ENCODE results near the gene C8A.

Gene C8A

GRCh38 chr1:56859287-56859686, 4.7 kb downstream of the C8A start:
- Histone ChIP-seq H3K27me3 (ENCODE audit: control insufficient read depth, insufficient read depth, low read length) (no peaks in the 10 kb centered on the region), H3K9me3 (ENCODE audit: control insufficient read depth, insufficient read depth, low read depth, low read length) (no peaks in the 10 kb centered on the region), H3K4me3 (ENCODE audit: low read depth, low read length) (no peak overlapping the region), H3K36me3 (ENCODE audit: control insufficient read depth, insufficient read depth, low read length) (no peaks in the 10 kb centered on the region), H3K4me1 (ENCODE audit: control insufficient read depth, insufficient read depth, low read length) (no peaks in the 10 kb centered on the region), H3K27ac (ENCODE audit: low read depth, low read length) (no peak overlapping the region), H3K9ac (ENCODE audit: low read length) (no peak overlapping the region)

- no peaks in the 10 kb centered on the region for H3K36me3 ChIP-seq (ENCODE audit: control insufficient read depth, insufficient read depth, low read length)
- no peak overlapping the region for H3K4me3 ChIP-seq (ENCODE audit: low read depth, low read length)
- H3K27me3 ChIP-seq (ENCODE audit: control insufficient read depth, insufficient read depth, low read length): no peaks in the 10 kb centered on the region
- no peaks in the 10 kb centered on the region for H3K4me1 ChIP-seq (ENCODE audit: control insufficient read depth, insufficient read depth, low read length)
- H3K27ac ChIP-seq (ENCODE audit: low read depth, low read length): no peak overlapping the region
- H3K9me3 ChIP-seq (ENCODE audit: control insufficient read depth, insufficient read depth, low read depth, low read length): no peaks in the 10 kb centered on the region
- H3K9ac ChIP-seq (ENCODE audit: low read length): no peak overlapping the region
Observed at GRCh38 chr1:56863265-56863992, 8.8 kb downstream of the C8A start.

GRCh38 chr1:56864430-56864829, 9.8 kb downstream of the C8A start:
- no peak overlapping the region for H3K9ac ChIP-seq (ENCODE audit: low read length)

GRCh38 chr1:56866656-56867055, 12.1 kb downstream of the C8A start:
- H3K4me3 ChIP-seq (ENCODE audit: low read depth, low read length): no peak overlapping the region
- no peak overlapping the region for H3K27ac ChIP-seq (ENCODE audit: low read depth, low read length)
- no peaks in the 10 kb centered on the region for H3K4me1 ChIP-seq (ENCODE audit: control insufficient read depth, insufficient read depth, low read length)
- peaks cover 4% of the 10 kb centered on the region; the same call in 1 of the 2 replicates for H3K27me3 ChIP-seq (ENCODE audit: control insufficient read depth, insufficient read depth, low read length)
- H3K36me3 ChIP-seq (ENCODE audit: control insufficient read depth, insufficient read depth, low read length): no peaks in the 10 kb centered on the region
- no peaks in the 10 kb centered on the region for H3K9me3 ChIP-seq (ENCODE audit: control insufficient read depth, insufficient read depth, low read depth, low read length)
- no peak overlapping the region for H3K9ac ChIP-seq (ENCODE audit: low read length)

More at GRCh38 chr1:56864430-56864829, 9.8 kb downstream of the C8A start:
- H3K27me3 ChIP-seq (ENCODE audit: control insufficient read depth, insufficient read depth, low read length): no peaks in the 10 kb centered on the region
- no peaks in the 10 kb centered on the region for H3K4me1 ChIP-seq (ENCODE audit: control insufficient read depth, insufficient read depth, low read length)
- H3K4me3 ChIP-seq (ENCODE audit: low read depth, low read length): no peak overlapping the region
- H3K9me3 ChIP-seq (ENCODE audit: control insufficient read depth, insufficient read depth, low read depth, low read length): no peaks in the 10 kb centered on the region
- H3K27ac ChIP-seq (ENCODE audit: low read depth, low read length): no peak overlapping the region
- H3K36me3 ChIP-seq (ENCODE audit: control insufficient read depth, insufficient read depth, low read length): no peaks in the 10 kb centered on the region

GRCh38 chr1:56867491-56867890, 12.9 kb downstream of the C8A start:
- Histone ChIP-seq H3K27me3 (ENCODE audit: control insufficient read depth, insufficient read depth, low read length) (peaks cover 4% of the 10 kb centered on the region; the same call in 1 of the 2 replicates), H3K4me3 (ENCODE audit: low read depth, low read length) (no peak overlapping the region), H3K27ac (ENCODE audit: low read depth, low read length) (no peak overlapping the region), H3K36me3 (ENCODE audit: control insufficient read depth, insufficient read depth, low read length) (no peaks in the 10 kb centered on the region), H3K9me3 (ENCODE audit: control insufficient read depth, insufficient read depth, low read depth, low read length) (no peaks in the 10 kb centered on the region), H3K4me1 (ENCODE audit: control insufficient read depth, insufficient read depth, low read length) (no peaks in the 10 kb centered on the region), H3K9ac (ENCODE audit: low read length) (no peak overlapping the region)

- no peaks in the 10 kb centered on the region for H3K9me3 ChIP-seq (ENCODE audit: control insufficient read depth, insufficient read depth, low read depth, low read length)
- H3K27ac ChIP-seq (ENCODE audit: low read depth, low read length): no peak overlapping the region
- no peaks in the 10 kb centered on the region for H3K4me1 ChIP-seq (ENCODE audit: control insufficient read depth, insufficient read depth, low read length)
- H3K27me3 ChIP-seq (ENCODE audit: control insufficient read depth, insufficient read depth, low read length): peaks cover 5% of the 10 kb centered on the region; the same call in 1 of the 2 replicates
- no peaks in the 10 kb centered on the region for H3K36me3 ChIP-seq (ENCODE audit: control insufficient read depth, insufficient read depth, low read length)
- H3K4me3 ChIP-seq (ENCODE audit: low read depth, low read length): no peak overlapping the region
- H3K9ac ChIP-seq (ENCODE audit: low read length): no peak overlapping the region
Observed at GRCh38 chr1:56868761-56869160, 14.2 kb downstream of the C8A start.

- no peak overlapping the region for H3K4me3 ChIP-seq (ENCODE audit: low read depth, low read length)
- no peaks in the 10 kb centered on the region for H3K4me1 ChIP-seq (ENCODE audit: control insufficient read depth, insufficient read depth, low read length)
- no peak overlapping the region for H3K9ac ChIP-seq (ENCODE audit: low read length)
- peaks cover 11% of the 10 kb centered on the region; the same call in 1 of the 2 replicates for H3K27me3 ChIP-seq (ENCODE audit: control insufficient read depth, insufficient read depth, low read length)
- H3K9me3 ChIP-seq (ENCODE audit: control insufficient read depth, insufficient read depth, low read depth, low read length): no peaks in the 10 kb centered on the region
- no peak overlapping the region for H3K27ac ChIP-seq (ENCODE audit: low read depth, low read length)
- H3K36me3 ChIP-seq (ENCODE audit: control insufficient read depth, insufficient read depth, low read length): no peaks in the 10 kb centered on the region
Observed at GRCh38 chr1:56872597-56872996, 18.0 kb downstream of the C8A start.

GRCh38 chr1:56873213-56873612, 18.6 kb downstream of the C8A start:
- Histone ChIP-seq H3K9me3 (ENCODE audit: control insufficient read depth, insufficient read depth, low read depth, low read length) (no peaks in the 10 kb centered on the region), H3K27me3 (ENCODE audit: control insufficient read depth, insufficient read depth, low read length) (peaks cover 11% of the 10 kb centered on the region; the same call in 1 of the 2 replicates), H3K36me3 (ENCODE audit: control insufficient read depth, insufficient read depth, low read length) (no peaks in the 10 kb centered on the region), H3K9ac (ENCODE audit: low read length) (no peak overlapping the region), H3K4me3 (ENCODE audit: low read depth, low read length) (no peak overlapping the region), H3K4me1 (ENCODE audit: control insufficient read depth, insufficient read depth, low read length) (no peaks in the 10 kb centered on the region), H3K27ac (ENCODE audit: low read depth, low read length) (no peak overlapping the region)

- H3K36me3 ChIP-seq (ENCODE audit: control insufficient read depth, insufficient read depth, low read length): no peaks in the 10 kb centered on the region
- H3K27me3 ChIP-seq (ENCODE audit: control insufficient read depth, insufficient read depth, low read length): peaks cover 11% of the 10 kb centered on the region; the same call in 1 of the 2 replicates
- H3K4me1 ChIP-seq (ENCODE audit: control insufficient read depth, insufficient read depth, low read length): no peaks in the 10 kb centered on the region
- no peak overlapping the region for H3K4me3 ChIP-seq (ENCODE audit: low read depth, low read length)
- H3K9ac ChIP-seq (ENCODE audit: low read length): no peak overlapping the region
- H3K27ac ChIP-seq (ENCODE audit: low read depth, low read length): no peak overlapping the region
- no peaks in the 10 kb centered on the region for H3K9me3 ChIP-seq (ENCODE audit: control insufficient read depth, insufficient read depth, low read depth, low read length)
Observed at GRCh38 chr1:56874689-56875088, 20.1 kb downstream of the C8A start.

- Histone ChIP-seq H3K27ac (ENCODE audit: low read depth, low read length) (no peak overlapping the region), H3K4me3 (ENCODE audit: low read depth, low read length) (no peak overlapping the region), H3K36me3 (ENCODE audit: control insufficient read depth, insufficient read depth, low read length) (no peaks in the 10 kb centered on the region), H3K27me3 (ENCODE audit: control insufficient read depth, insufficient read depth, low read length) (peaks cover 8% of the 10 kb centered on the region; the same call in 1 of the 2 replicates), H3K9ac (ENCODE audit: low read length) (no peak overlapping the region), H3K9me3 (ENCODE audit: control insufficient read depth, insufficient read depth, low read depth, low read length) (no peaks in the 10 kb centered on the region), H3K4me1 (ENCODE audit: control insufficient read depth, insufficient read depth, low read length) (no peaks in the 10 kb centered on the region)
Observed at GRCh38 chr1:56877973-56878372, 23.4 kb downstream of the C8A start.

GRCh38 chr1:56880774-56881173, 26.2 kb downstream of the C8A start:
- Histone ChIP-seq H3K9me3 (ENCODE audit: control insufficient read depth, insufficient read depth, low read depth, low read length) (no peaks in the 10 kb centered on the region), H3K27me3 (ENCODE audit: control insufficient read depth, insufficient read depth, low read length) (no peaks in the 10 kb centered on the region; the same call in 1 of the 2 replicates), H3K9ac (ENCODE audit: low read length) (no peak overlapping the region), H3K4me1 (ENCODE audit: control insufficient read depth, insufficient read depth, low read length) (no peaks in the 10 kb centered on the region), H3K27ac (ENCODE audit: low read depth, low read length) (no peak overlapping the region), H3K36me3 (ENCODE audit: control insufficient read depth, insufficient read depth, low read length) (no peaks in the 10 kb centered on the region), H3K4me3 (ENCODE audit: low read depth, low read length) (no peak overlapping the region)
